ENCODE measurements around the gene LHX6.
A peak's percentile ranks its signal among the peaks of the same experiment; 100 is the strongest.

The LHX6 gene

GRCh38 chr9:122190597-122191381 is 38.0 kb downstream of the LHX6 start:
- no peak for DNase-seq

GRCh38 chr9:122188369-122188768 is 40.4 kb downstream of the LHX6 start:
- DNase-seq, result no peak

- no peak for DNase-seq
Observed at GRCh38 chr9:122186777-122187470, 41.8 kb downstream of the LHX6 start.

- no peak for DNase-seq
Observed at GRCh38 chr9:122186301-122186700, 42.5 kb downstream of the LHX6 start.

GRCh38 chr9:122184551-122184950 is 44.2 kb downstream of the LHX6 start:
- DNase-seq, result no peak

GRCh38 chr9:122183501-122183900 is 45.3 kb downstream of the LHX6 start:
- no peak for DNase-seq

GRCh38 chr9:122180633-122181032 is 48.1 kb downstream of the LHX6 start:
- DNase-seq, result no peak

- no peak for DNase-seq
Observed at GRCh38 chr9:122179690-122180074, 49.1 kb downstream of the LHX6 start.

- DNase-seq, result no peak
Observed at GRCh38 chr9:122179054-122179689, 49.6 kb downstream of the LHX6 start.

- DNase-seq, result no peak
Observed at GRCh38 chr9:122176916-122177315, 51.8 kb downstream of the LHX6 start.

GRCh38 chr9:122173670-122174069 is 55.1 kb downstream of the LHX6 start:
- DNase-seq, result no peak

GRCh38 chr9:122172131-122172530 is 56.6 kb downstream of the LHX6 start:
- DNase-seq, result no peak

- no peak for DNase-seq
Observed at GRCh38 chr9:122168356-122168755, 60.4 kb downstream of the LHX6 start.

- no peak for DNase-seq
Observed at GRCh38 chr9:122164286-122164685, 64.5 kb downstream of the LHX6 start.

GRCh38 chr9:122162415-122162814 is 66.3 kb downstream of the LHX6 start:
- no peak for DNase-seq

- no peak for DNase-seq
Observed at GRCh38 chr9:122159925-122160246, 68.9 kb downstream of the LHX6 start.

GRCh38 chr9:122159026-122159924 is 69.5 kb downstream of the LHX6 start, which contains the start of the genes MORN5 and NDUFA8:
Gene MORN5, plus strand, starts transcription at chr9:122159908. Its CDS starts 65 bp downstream, at chr9:122159973.
Gene NDUFA8, minus strand, starts transcription at chr9:122159779. Its CDS starts 102 bp downstream, at chr9:122159677.
- peak; percentile 96 for DNase-seq

- DNase-seq, result peak; percentile 42
Observed at GRCh38 chr9:122158202-122158601, 70.6 kb downstream of the LHX6 start.

GRCh38 chr9:122155796-122156195 is 73.0 kb downstream of the LHX6 start:
- DNase-seq, result no peak
